HFF-Myc (cell line): ENCODE results near the gene OR2A5.
A peak's percentile ranks its signal among the peaks of the same experiment; 100 is the strongest.

Experiments
- DNase-seq: peaks from one replicate; pipeline ENCODE4 v3.0.0-alpha.2; 2011; ENCODE audit warnings: low read depth; ENCODE audit errors: extremely low read depth
- H3K4me3 ChIP-seq: replicated peaks from 2 replicates; pipeline ENCODE4 v1.5.1; 2011; ENCODE audit warnings: low read depth, mild to moderate bottlenecking, control low read depth, low read length
- CTCF ChIP-seq: IDR thresholded peaks from 2 replicates; pipeline ENCODE4 v1.5.1; 2012; ENCODE audit warnings: mild to moderate bottlenecking, low read depth, low read length, control low read depth; ENCODE audit errors: missing control alignments

The OR2A5 gene

GRCh38 chr7:144023171-144023827, 25.4 kb upstream of the OR2A5 start:
- no peak for DNase-seq
- TF ChIP-seq CTCF, result no peak
- no peak overlapping the region for H3K4me3 ChIP-seq

DNA sequence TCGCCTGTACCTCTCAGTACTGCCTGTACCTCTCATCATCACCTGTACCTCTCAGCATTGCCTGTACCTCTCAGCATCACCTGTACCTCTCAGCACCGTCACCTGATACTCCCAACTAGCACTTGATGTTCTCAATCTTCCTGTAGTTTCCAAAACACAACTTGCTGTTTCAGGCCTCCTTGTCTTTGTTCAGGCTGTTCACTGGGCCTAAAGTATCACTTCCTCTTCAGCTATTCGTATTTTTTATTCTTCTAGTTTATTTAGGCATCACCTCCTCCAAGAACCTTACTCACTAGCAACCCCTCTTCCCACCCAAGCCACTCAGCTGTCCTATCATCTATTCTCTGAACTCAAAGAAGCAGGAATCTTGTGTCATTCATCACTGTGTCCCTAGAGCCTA, 24.5 kb upstream of the OR2A5 start:
- no peak overlapping the region for H3K4me3 ChIP-seq
- no peak for DNase-seq
- no peak for TF ChIP-seq CTCF

GRCh38 chr7:144026203-144026883, 22.4 kb upstream of the OR2A5 start:
- no peak for TF ChIP-seq CTCF
- DNase-seq, result no peak
- H3K4me3 ChIP-seq, result no peak overlapping the region

DNA sequence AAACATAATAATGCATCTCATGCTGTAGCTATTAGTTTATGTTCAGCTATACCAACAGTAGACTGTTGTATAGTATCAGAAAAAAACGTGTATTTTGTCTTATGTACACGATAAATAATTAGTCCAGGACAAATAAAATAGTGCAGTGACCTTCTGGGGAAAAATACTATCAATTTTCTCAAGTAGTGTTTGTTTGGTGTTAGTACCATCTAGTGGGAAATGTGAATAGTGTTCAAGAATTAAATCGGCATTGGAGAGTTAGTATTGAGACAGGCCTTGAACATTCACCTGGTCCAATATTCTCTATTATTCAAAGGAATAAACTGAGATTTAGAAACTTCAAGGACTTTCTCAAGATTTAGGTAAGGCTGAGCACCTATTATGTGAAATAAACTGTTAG, 21.7 kb upstream of the OR2A5 start:
- no peak for DNase-seq
- no peak overlapping the region for H3K4me3 ChIP-seq
- peak; percentile 8 for TF ChIP-seq CTCF

GRCh38 chr7:144027974-144028373, 20.8 kb upstream of the OR2A5 start:
- H3K4me3 ChIP-seq, result no peak overlapping the region
- DNase-seq, result no peak
- no peak for TF ChIP-seq CTCF

GRCh38 chr7:144028547-144028946, 20.2 kb upstream of the OR2A5 start:
- no peak for DNase-seq

More at GRCh38 chr7:144028547-144028946, 20.2 kb upstream of the OR2A5 start:
- no peak overlapping the region for H3K4me3 ChIP-seq
- TF ChIP-seq CTCF, result no peak
